Upper lobe of right lung (tissue), 1 donor: ENCODE measurements around the gene SNX25. TPM values are rescaled to one million over a fixed set of nuclear protein-coding genes. Genes with fewer than 3 reads are reported as not detected.

ENCODE experiments used
- ATAC-seq: fragments of 200-7000 bp; cut with Tn5 transposase; one replicate; pipeline ENCODE4 v1.9.1; 2020; ENCODE audit warnings: mild to moderate bottlenecking, moderate library complexity
- DNase-seq: peaks from one replicate; pipeline ENCODE4 v3.0.0-alpha.2; 2020
- H3K27ac ChIP-seq: fragments of 200-600 bp; one replicate; pipeline ENCODE4 v1.8.0; 2022
- H3K27me3 ChIP-seq: fragments of 200-600 bp; one replicate; pipeline ENCODE4 v1.8.0; 2022; ENCODE audit warnings: mild to moderate bottlenecking
- H3K36me3 ChIP-seq: fragments of 200-600 bp; one replicate; pipeline ENCODE4 v1.8.0; 2022
- H3K4me1 ChIP-seq: fragments of 200-600 bp; one replicate; pipeline ENCODE4 v1.8.0; 2022
- H3K4me3 ChIP-seq: fragments of 200-600 bp; one replicate; pipeline ENCODE4 v1.8.0; 2022; ENCODE audit warnings: mild to moderate bottlenecking
- H3K9me3 ChIP-seq: fragments of 200-600 bp; one replicate; pipeline ENCODE4 v1.8.0; 2022
- CTCF ChIP-seq: fragments of 200-600 bp; IDR thresholded peaks from one replicate; pipeline ENCODE4 v1.8.0; 2022; ENCODE audit warnings: antibody characterized with exemption
- intact Hi-C: fragments of 100-400 bp; cut with DNase I; formaldehyde crosslinking; loops from one replicate; pipeline ENCODE4 v1.11.0; 2022
- total RNA-seq: library from RNA; stranded (reverse); fragmentation: NEBNext Ultra II Directional; extraction: Animal tissue kit (Norgen Biotek cat#: 25700); gene quantifications from one replicate; pipeline ENCODE4 v1.2.1, GENCODE V29; 2021
- donor health status: DM: no; HTN: yes; CAD: no; lungs with severe emphysema.

SNX25 gene
- total RNA-seq, 1 donor from 2014 or later, result 98.5 TPM

- DNase-seq, result no peak
- Histone ChIP-seq H3K36me3 (no peaks in the 10 kb centered on the region), H3K9me3 (no peaks in the 10 kb centered on the region), H3K27me3 (no peaks in the 10 kb centered on the region), H3K4me1 (peaks cover 4% of the 10 kb centered on the region), H3K27ac (no peak overlapping the region), H3K4me3 (no peak overlapping the region)
- no peak for TF ChIP-seq CTCF
- no peak for ATAC-seq
- intact Hi-C loops, result no loop called here
Measured at GRCh38 chr4:185221491-185221890, 12.1 kb downstream of the SNX25 start.

GRCh38 chr4:185221912-185222311 lies 12.5 kb downstream of the SNX25 start:
- H3K4me3 ChIP-seq, result no peak overlapping the region
- TF ChIP-seq CTCF, result no peak
- no peak for DNase-seq

GRCh38 chr4:185222598-185222997 lies 13.2 kb downstream of the SNX25 start:
- no peak for TF ChIP-seq CTCF
- H3K4me3 ChIP-seq, result no peak overlapping the region
- H3K27me3 ChIP-seq, result no peaks in the 10 kb centered on the region
- DNase-seq (no peak), ATAC-seq (no peak)
- intact Hi-C loops, result no loop called here
- H3K36me3 ChIP-seq, result no peaks in the 10 kb centered on the region
- H3K27ac ChIP-seq, result no peak overlapping the region
- no peaks in the 10 kb centered on the region for H3K9me3 ChIP-seq
- H3K4me1 ChIP-seq, result peaks cover 11% of the 10 kb centered on the region

More at GRCh38 chr4:185221912-185222311, 12.5 kb downstream of the SNX25 start:
- ATAC-seq, result no peak
- H3K27ac ChIP-seq, result no peak overlapping the region
- no peaks in the 10 kb centered on the region for H3K27me3 ChIP-seq
- H3K4me1 ChIP-seq, result peaks cover 6% of the 10 kb centered on the region
- intact Hi-C loops, result no loop called here
- H3K9me3 ChIP-seq, result no peaks in the 10 kb centered on the region
- H3K36me3 ChIP-seq, result no peaks in the 10 kb centered on the region

GRCh38 chr4:185224597-185224996 lies 15.2 kb downstream of the SNX25 start:
- no peaks in the 10 kb centered on the region for H3K36me3 ChIP-seq
- intact Hi-C loops, result no loop called here
- no peak for ATAC-seq
- H3K9me3 ChIP-seq, result no peaks in the 10 kb centered on the region
- H3K27ac ChIP-seq, result no peak overlapping the region
- DNase-seq, result no peak
- H3K27me3 ChIP-seq, result no peaks in the 10 kb centered on the region
- H3K4me3 ChIP-seq, result no peak overlapping the region
- peaks cover 11% of the 10 kb centered on the region for H3K4me1 ChIP-seq
- TF ChIP-seq CTCF, result peak; percentile 28

- no peak for TF ChIP-seq CTCF
- DNase-seq, result no peak
- no peak for ATAC-seq
- no peaks in the 10 kb centered on the region for H3K27me3 ChIP-seq
- intact Hi-C loops, result no loop called here
- no peaks in the 10 kb centered on the region for H3K9me3 ChIP-seq
- H3K4me1 ChIP-seq, result peaks cover 11% of the 10 kb centered on the region
- no peaks in the 10 kb centered on the region for H3K36me3 ChIP-seq
- H3K4me3 ChIP-seq, result no peak overlapping the region
- H3K27ac ChIP-seq, result no peak overlapping the region
Measured at GRCh38 chr4:185225940-185226339, 16.5 kb downstream of the SNX25 start.

- Histone ChIP-seq H3K36me3 (no peaks in the 10 kb centered on the region), H3K9me3 (no peaks in the 10 kb centered on the region), H3K27me3 (no peaks in the 10 kb centered on the region), H3K4me3 (no peak overlapping the region), H3K27ac (no peak overlapping the region), H3K4me1 (peaks cover 11% of the 10 kb centered on the region)
- ATAC-seq, result peak; percentile 8
- no peak for TF ChIP-seq CTCF
- DNase-seq, result no peak
- intact Hi-C loops, result no loop called here
Measured at GRCh38 chr4:185227131-185227551, 17.7 kb downstream of the SNX25 start.
